ENCODE data around the gene C2orf81.
A peak's percentile ranks its signal among the peaks of the same experiment; 100 is the strongest.
"Not testable (repeated sequence)": the region's sequence is repeated elsewhere in the genome, so short reads cannot be mapped to it uniquely, and the experiment has no call there.

The C2orf81 gene

GRCh38 chr2:74421221-74421870 lies at the start of gene C2orf81, which contains the start of gene WDR54:
Gene C2orf81, minus strand, starts transcription at chr2:74421619. Its CDS starts 59 bp downstream, at chr2:74421560.
Gene WDR54, plus strand, starts transcription at chr2:74421730. Its CDS starts 424 bp downstream, at chr2:74422154.
- DNase-seq: peak; percentile 95

GRCh38 chr2:74470742-74471141 lies 49.3 kb upstream of the C2orf81 start:
- DNase-seq: not testable (repeated sequence)

- DNase-seq: no peak
These were observed 43.0 kb upstream of the C2orf81 start for GRCh38 chr2:74464406-74464805.

DNA sequence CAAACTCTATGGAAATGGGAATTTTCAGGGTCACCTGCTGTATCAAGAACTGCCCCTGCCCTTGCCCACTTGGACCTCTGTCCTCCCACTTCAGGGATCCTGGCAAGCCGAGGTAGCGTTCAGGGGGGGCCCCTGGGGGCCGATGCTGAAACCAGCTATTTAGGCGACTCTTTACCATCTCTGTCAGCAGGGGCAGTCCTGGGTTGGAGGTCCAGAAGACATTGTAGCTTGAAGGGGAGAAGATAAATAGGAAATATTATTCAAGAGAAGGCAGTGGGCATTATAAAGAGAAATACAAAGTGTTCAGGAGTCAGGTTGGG lies 41.3 kb upstream of the C2orf81 start:
- DNase-seq: no peak

GRCh38 chr2:74462054-74462785 lies 40.8 kb upstream of the C2orf81 start:
- no peak for DNase-seq

DNA sequence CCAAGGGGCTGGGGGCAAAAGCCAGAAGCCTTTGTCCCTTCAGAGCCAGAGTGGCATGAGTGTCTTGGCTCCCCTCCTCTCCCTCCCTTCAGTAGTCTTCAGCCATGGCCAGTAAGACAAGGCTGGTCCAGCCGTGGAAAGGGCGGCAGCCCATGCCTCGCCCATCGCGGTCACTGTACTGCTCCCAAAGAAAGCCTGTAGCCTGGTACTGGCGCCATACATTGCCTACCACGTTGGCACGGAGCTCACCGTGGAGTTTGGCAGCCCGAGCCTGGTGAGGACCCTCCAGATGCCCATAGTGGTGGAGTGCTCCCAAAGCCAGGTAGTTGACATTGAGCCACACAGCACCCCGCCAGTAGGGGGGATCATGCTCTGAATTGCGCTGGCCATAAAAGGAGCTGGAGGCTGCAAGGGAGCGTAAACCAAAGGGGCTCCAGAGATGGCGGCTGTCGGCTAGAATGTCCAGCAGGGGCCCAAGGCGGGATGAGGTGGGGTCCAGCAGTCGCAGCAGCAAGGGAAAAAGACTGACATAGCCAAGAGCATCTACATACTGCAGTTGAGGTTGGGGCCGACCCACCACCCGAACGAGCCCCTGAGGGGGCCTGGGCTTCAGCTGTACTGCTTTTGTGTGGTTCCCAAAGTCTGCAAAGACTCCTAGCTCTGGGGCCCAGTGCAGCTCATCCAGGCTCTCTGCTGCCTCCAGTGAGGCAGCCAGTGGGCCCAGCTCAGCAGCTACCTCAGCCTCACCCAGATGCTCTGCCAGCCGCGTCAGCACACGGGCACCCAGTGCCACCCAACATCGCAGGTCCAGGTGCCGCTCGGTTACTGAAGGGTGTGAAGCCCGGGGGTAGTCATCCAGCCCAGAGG lies 40.0 kb upstream of the C2orf81 start:
- DNase-seq: no peak

- not testable (repeated sequence) for DNase-seq
These were observed 38.8 kb upstream of the C2orf81 start for GRCh38 chr2:74460187-74460586.

- DNase-seq: not testable (repeated sequence)
These were observed 38.2 kb upstream of the C2orf81 start for GRCh38 chr2:74459503-74460118.

DNA sequence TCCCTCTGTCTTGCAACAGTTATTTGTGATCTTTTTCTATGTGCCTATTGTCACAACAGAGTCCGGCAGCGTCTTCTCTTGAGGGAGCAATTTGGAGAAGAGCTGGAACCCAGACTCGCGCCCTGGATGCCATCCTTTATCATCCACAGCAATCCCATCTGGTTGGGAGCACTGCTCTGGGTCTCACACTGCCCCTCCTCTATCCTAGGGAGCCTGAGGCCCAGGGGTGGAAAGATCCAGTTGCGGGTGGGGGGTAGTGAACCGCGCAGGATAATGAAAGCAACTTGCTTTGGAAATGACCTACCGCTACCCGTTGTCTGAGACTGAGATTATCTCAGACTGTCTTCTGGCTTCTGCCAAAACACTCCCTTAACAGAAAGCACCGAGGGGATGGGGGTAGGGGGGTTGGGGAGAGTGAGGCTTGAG lies 37.5 kb upstream of the C2orf81 start:
- no peak for DNase-seq

DNA sequence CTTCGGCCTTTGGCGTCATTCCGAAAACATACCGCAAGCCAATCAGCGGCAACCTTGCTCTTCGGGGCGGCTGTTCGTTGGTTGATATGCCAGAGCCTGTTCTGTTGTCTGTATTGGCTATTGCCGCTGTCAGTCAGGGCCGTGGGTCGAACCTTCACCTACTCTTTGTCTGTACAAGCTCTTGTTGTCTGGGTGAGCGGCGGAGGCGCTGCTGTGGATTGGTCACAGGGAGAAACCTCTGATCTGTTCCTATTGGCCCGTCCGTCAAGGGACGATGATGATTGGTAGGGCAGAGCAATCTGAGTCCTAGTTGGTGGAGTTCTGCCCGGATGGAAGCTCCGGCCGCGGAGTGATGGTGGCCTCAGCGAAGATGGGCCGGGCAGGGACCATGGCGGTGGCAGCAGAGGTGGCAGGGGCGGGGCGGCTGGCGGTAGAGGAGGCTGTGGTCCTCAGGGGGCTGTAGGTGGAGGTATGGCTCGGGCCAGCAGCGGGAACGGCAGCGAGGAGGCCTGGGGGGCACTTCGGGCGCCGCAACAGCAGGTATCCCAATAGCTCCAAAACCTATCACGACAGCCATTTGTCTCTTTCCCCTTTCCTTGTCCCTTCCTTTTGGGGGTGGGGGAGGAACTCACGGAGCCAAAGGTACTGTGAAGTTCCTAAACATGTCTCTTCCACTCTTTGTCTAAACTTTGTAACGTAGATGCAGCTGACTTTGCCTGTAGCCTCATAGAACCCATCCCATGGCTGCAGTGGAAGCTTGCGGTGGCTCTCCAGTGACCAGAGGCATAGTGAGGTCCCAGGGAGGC lies 36.9 kb upstream of the C2orf81 start, which contains the start of gene WBP1:
Gene WBP1, plus strand, starts transcription at position 307 of the 806 bp plus-strand sequence. Its CDS starts 165 bp downstream, at position 472.
- DNase-seq: peak; percentile 100

- DNase-seq: peak; percentile 87
These were observed 36.2 kb upstream of the C2orf81 start for GRCh38 chr2:74457549-74458131.

DNA sequence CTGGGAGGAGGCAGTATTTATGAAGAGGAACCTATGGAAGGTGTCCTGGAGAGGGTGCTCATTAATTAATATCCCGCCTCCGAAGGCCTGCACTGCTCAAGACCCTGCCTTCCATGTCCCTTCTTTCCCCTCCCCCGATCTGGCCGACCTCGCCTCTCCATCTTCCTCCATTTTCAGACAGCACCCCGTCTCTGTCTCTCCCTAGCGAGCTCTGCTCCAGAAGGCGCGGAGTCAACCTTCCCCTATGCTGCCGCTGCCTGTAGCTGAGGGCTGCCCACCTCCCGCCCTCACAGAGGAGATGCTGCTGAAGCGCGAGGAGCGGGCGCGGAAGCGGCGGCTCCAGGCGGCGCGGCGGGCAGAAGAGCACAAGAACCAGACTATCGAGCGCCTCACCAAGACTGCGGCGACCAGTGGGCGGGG lies 35.7 kb upstream of the C2orf81 start:
- DNase-seq: no peak

DNA sequence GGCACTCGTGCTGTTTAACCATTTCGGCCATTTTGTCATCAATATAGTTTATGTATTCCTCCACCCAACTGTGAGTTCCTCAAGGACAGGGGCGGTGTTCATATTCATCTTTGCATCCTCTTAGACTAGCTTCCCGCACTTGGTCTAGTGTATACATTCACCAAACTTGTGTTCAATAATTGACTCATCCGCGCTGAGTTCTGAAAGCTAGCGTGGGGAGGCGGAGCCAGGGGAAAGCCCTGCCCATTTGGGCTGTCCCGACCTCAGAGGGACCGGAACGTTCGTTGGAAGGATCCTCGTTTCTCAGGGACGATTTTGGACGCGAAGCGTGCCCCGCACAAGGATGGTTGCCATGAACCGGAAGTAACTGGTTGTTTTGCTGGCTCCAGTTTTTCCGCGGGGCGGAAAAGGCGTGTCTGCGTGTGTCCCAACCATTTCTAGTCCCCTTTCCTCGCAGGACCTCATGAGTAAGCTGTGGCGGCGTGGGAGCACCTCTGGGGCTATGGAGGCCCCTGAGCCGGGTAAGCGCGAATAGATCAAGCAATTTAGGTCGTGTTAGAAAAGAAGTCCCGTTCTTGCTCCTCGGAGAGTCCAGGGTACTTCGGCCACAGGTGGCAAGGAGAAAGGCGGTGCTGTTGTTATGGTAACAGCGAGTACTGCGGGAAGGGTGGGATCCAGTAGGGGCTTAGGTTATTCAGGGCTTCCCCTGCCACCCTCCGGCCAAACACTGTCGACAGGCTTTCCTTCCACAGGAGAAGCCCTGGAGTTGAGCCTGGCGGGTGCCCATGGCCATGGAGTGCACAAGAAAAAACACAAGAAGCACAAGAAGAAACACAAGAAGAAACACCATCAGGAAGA lies 33.5 kb upstream of the C2orf81 start, which contains the start of gene INO80B:
Gene INO80B, plus strand, starts transcription at position 434 of the 858 bp plus-strand sequence. Its CDS starts 30 bp downstream, at position 464.
- peak; percentile 99 for DNase-seq

- no peak for DNase-seq
These were observed 29.3 kb upstream of the C2orf81 start for GRCh38 chr2:74450570-74451190.

GRCh38 chr2:74448771-74449170 lies 27.4 kb upstream of the C2orf81 start:
- DNase-seq: no peak

- no peak for DNase-seq
These were observed 26.0 kb upstream of the C2orf81 start for GRCh38 chr2:74447230-74447999.

DNA sequence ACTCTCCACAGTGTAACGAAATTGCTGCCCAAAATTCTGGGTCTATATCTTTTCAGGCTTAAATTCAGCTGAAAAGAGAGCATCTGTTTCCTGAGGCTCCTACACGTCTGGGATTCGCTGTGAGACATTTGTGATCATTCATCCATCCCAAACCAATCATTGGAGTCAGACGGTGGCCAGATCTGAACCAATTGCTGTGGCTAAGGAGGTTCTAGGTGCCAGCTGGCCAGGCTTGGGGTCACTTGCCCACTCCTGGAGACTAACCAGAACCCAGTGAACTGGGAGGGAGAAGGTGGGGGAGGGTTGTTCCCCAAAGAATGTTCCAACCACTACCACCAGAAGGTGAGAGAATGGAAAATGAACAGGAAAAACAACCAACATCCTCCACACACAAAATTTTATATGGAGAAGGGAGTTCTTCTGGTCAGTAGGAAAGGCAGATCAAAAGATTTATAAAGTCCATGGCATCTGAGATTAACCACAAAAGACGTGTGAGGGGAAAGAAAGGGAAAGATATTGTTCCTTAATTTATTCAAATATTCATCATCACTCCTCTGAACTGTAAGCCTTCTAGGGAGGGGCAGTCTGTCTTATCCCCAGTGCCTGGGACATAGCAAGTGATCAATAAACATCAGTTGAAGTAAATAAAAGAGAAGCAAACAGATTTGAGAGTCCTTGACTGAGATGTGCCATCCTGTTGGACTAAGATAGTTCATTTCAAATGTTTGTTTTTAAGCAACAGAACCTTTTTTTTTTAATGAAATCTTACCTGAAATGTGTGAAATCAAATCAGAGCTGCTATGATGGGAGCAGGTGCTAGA lies 23.3 kb upstream of the C2orf81 start:
- DNase-seq: no peak

All from CD4-positive, alpha-beta T cell treated with Interleukin-12 subunit alpha and Interleukin-12 subunit beta, for 1 hour (primary cell).